ENCODE measurements around the gene ARHGAP10. TPM values are rescaled to one million over a fixed set of nuclear protein-coding genes. Genes with fewer than 3 reads are reported as not detected.

ARHGAP10 gene
- total RNA-seq = 29.9 and 32.2 TPM in 2 replicates

GRCh38 chr4:147731580-147732517, at the start of gene ARHGAP10:
TSS of gene ARHGAP10 (plus strand) at chr4:147732088. CDS start at chr4:147732302, 214 bp downstream.

GRCh38 chr4:147683717-147684700, 47.9 kb upstream of the ARHGAP10 start, which contains the start of gene PRMT9:
TSS of gene PRMT9 (minus strand) at chr4:147684163. CDS start at chr4:147683987, 176 bp downstream.

Small RNA genes within 50 kb of the gene (small RNA-seq; reads per million reads assigned to genes)
- gene MIR4799 (0.56 reads per million), gene RN7SL254P (not detected), gene RNA5SP165 (not detected)

Other genes with a start within 250 kb of the ARHGAP10 start
- gene TMEM184C, start 114.7 kb upstream of the ARHGAP10 start, total RNA-seq = 40.2 and 42.6 TPM in 2 replicates
- 12.0 and 12.6 TPM in 2 replicates for gene PRMT9, start 47.9 kb upstream of the ARHGAP10 start, total RNA-seq

Measured in thoracic aorta endothelial cell (primary cell).